NCI-H345 treated with DMSO at 0.1 percent for 48 hours (cell line): ENCODE results near the gene TMEM151B.

Experiments
- DNase-seq: peaks from one replicate; lab custom pipeline; 2025; ENCODE audit not compliant: unreplicated experiment; lab: John Stamatoyannopoulos, UW

The TMEM151B gene

DNA sequence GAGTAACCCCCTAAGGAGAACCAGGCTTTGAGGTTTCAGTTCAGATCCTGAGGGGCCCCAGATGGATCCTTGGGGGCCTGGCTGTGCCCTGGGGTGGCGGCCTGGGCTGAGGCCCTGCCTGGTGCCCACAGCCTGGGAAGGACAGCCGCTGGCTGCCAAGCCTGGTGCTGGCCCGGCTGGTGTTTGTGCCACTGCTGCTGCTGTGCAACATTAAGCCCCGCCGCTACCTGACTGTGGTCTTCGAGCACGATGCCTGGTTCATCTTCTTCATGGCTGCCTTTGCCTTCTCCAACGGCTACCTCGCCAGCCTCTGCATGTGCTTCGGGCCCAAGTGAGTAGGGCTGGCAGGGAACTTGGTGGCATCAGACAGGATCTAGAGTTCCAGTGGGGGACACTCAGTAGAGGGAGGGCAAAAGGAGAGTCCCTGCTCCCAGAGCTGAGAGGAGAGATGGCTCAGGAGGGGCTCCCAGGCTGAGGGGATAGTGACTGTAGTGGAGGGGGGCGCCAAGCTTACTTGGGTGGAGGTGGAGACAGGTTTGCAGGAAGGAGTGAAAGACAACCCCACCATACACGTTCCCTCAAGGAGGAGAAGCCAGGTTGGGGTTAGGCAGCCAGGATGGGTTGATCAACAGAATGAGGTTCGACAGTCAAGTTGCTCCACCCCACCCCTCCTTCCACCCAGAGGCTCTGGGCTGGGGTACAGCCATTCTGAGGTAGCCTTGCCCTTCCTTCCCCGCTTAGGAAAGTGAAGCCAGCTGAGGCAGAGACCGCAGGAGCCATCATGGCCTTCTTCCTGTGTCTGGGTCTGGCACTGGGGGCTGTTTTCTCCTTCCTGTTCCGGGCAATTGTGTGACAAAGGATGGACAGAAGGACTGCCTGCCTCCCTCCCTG, 37.3 kb upstream of the TMEM151B start:
- no peak for DNase-seq

GRCh38 chr6:44233567-44234100, 36.6 kb upstream of the TMEM151B start:
- DNase-seq, result no peak

DNA sequence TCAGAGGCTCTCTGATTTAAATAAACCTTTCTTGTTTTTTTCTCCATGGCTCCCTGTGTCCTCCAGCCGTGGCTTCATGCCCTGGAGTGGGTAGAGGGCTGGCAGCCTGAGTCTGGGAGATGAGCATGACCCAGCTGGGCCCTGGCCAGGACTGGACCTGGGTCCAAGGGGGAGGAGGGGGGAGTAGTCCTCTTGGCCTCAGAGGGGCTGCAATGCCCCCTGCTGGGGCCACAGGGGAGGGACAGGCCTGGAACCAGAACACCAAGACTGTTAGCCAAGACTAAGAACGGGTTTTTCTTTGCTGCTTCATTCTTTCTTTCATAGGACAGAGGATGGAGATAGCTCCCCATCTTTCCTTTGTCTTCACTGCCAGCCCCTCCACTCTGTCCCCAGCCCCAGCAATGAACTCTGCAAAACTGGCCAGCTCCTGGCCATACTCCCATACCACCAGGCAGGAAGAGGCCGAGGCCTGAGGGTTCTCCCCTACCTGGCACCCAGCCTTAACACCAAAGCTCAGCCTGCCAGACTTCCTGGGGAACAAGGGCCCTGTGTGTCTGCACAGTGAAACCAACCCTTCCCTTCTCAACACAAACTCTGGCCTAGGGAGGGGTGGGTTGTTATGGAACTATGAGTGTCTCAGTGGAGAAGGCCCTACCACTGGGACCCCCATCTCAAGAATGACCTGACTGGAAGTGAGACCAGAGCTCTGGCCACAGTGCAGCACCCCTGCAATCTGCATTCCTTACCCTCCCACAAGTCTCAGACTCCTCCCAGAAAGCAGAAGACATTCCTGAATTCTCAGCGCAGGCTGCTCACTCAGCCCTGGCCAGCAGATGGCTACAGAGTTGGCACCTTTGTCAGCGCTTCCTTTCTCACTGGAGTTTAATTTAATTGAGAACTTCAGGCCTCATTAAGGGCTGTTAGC, 35.9 kb upstream of the TMEM151B start:
- no peak for DNase-seq

GRCh38 chr6:44235269-44235668, 35.0 kb upstream of the TMEM151B start:
- DNase-seq, result no peak

GRCh38 chr6:44235891-44236516, 34.2 kb upstream of the TMEM151B start:
- no peak for DNase-seq

DNA sequence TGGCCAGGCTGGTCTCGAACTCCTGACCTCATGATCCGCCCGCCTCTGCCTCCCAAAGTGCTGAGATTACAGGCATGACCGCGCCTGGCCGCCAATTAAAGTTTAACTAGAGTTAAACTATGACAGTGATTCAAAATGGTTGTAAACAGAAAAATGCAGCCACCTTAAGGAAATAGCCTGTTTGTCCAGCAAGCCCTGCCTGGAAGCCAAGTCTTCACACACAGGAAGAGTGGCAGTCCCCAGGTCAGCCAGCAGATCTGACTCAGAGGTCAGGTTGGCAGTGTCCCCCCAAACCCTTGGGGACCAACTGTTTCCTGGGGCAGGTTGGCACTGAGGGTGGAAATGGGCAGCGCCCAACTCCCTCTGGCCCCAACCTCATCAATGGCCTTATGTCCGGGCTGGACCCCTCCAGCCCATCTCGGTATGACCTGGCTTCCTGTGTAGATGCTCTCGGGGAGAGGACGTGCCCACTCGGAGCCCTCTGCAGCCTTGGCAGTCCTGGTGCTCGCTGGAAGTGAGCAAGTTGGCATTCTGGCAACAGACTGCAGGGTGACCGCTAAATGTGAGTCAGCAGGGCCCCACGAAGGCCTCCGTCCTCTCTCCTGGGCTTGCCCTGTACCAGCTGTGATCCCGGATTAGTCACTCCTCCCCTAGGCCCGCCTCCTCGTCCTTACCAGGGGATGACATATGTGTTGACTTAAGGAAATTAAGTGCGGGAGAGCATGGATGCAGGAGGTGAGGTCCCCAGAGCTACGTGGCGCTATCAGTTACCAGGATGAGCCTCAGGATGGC, 33.0 kb upstream of the TMEM151B start:
- DNase-seq, result peak; percentile 66

DNA sequence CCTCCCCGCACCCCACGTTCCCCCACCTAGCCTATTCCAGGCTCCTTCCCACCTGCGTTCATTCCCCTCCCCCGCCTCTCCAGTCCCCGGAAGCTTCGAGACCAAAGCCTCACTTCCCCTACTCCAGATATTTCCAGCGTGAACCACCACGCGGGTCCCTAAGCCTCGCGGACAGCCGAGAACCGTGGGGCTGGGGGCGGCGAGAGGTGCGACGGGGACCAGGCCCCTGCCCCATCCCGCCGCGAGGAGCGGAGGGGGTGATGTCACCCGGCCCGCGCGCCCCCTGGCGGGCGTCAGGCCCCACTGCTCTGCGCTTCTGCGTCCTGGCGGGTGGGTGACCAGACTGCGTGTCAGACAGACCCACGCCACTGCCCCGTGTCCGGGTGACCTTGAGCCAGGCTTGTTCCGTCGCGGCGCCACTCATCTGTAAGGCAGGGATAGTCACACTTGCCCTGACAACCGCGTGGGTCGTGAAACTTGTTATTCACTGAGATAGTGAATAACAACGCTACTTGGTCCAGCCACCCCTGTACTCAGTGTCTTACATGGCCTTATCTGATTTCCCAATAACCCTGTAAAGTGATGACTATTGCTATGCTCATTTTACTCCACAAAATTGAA, 32.3 kb upstream of the TMEM151B start:
- peak; percentile 47 for DNase-seq

GRCh38 chr6:44238687-44239350, 31.4 kb upstream of the TMEM151B start:
- DNase-seq, result no peak

GRCh38 chr6:44243345-44243744, 26.9 kb upstream of the TMEM151B start:
- DNase-seq, result no peak

GRCh38 chr6:44245391-44245911, 24.8 kb upstream of the TMEM151B start:
- DNase-seq, result no peak

GRCh38 chr6:44245912-44246662, 24.2 kb upstream of the TMEM151B start:
- DNase-seq, result peak; percentile 87

GRCh38 chr6:44246663-44247337, 23.4 kb upstream of the TMEM151B start, which contains the start of gene HSP90AB1:
Gene HSP90AB1 (plus strand): TSS chr6:44247101. CDS start chr6:44248630, 1,529 bp downstream.
- DNase-seq, result peak; percentile 95

DNA sequence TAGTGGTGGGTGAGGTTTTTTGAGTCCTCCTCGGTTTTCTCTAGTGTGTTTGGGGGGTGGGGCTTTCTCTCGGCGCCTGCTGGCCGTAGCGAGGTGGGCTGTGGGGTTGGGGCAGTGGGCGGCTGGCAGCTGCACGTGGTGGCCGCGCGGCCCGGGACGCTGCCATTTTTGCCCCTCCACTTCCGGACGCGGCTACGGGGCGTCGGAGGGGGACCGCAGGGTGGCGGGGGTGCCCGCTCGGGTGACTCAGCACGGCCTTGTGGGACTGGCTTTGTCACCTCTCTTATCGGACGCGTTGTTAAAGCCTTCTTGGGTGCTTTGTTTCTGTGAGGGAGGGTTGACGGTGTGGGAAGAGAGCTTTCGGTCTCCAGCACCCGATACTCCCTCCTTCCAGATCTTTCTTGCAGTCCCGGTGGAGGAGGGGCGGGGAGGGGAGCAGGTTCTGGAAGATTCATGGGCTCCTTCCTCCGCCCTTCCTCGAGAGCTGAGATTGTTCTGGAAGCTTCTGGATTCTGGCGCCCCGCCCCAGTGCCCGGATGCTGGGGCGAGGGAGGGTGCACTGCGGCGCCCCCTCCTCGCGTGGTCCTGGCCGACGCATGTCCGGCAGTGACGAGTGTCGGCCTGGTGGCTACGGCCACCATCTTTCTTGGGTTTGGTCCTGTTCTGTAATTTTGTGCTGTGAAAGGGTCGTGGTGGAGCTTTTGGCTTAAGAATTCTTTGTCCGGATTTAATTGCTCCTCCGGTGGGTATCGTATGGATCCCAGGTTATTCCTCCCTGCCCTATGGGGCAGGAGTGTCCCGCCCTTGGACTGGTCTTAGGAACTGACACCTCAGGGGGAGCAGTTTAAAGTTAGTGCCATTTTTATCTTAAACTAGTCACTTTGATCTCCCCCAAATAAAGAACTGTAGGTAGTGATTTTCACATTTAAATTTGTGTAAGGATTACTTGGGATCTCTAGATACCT, 22.6 kb upstream of the TMEM151B start:
- DNase-seq, result no peak

- DNase-seq, result no peak
Measured at GRCh38 chr6:44248579-44248978, 21.7 kb upstream of the TMEM151B start.

- no peak for DNase-seq
Measured at GRCh38 chr6:44249082-44249748, 21.0 kb upstream of the TMEM151B start.
